Stomach (tissue), 9 donors: ENCODE measurements around the gene DDN. TPM values are rescaled to one million over a fixed set of nuclear protein-coding genes. Genes with fewer than 3 reads are reported as not detected.

Experiments used
- DNase-seq, 2 donors: peaks; one replicate each; pipeline versions ENCODE4 v3.0.0 to v3.0.0-alpha.2; 2013 to 2019
- H3K27ac ChIP-seq, 5 donors: fragments of 200-600 bp in 4 of 5; sonication (generic) in 4 of 5; one replicate each; pipeline ENCODE4 v1.5.1; 2013 to 2019; ENCODE audit warnings: mild to moderate bottlenecking in 1 of 5, moderate library complexity in 1 of 5
- H3K27me3 ChIP-seq, 3 donors: fragments of 200-600 bp; sonication (generic); one replicate each; pipeline ENCODE4 v1.5.1; 2017 to 2019; ENCODE audit warnings: mixed run types in 1 of 3
- H3K36me3 ChIP-seq, 4 donors: fragments of 200-600 bp; sonication (generic); 1 replicate in 3 of 4; 2 replicates in 1 of 4; pipeline ENCODE4 v1.5.1; 2016 to 2019
- H3K4me1 ChIP-seq, 4 donors: fragments of 200-600 bp; sonication (generic); one replicate each; pipeline ENCODE4 v1.5.1; 2016 to 2019
- H3K4me3 ChIP-seq, 4 donors: fragments of 200-600 bp; sonication (generic) in 3 of 4; one replicate each; pipeline ENCODE4 v1.5.1; 2016 to 2019; ENCODE audit warnings: mild to moderate bottlenecking in 1 of 4
- H3K9me3 ChIP-seq, 4 donors: fragments of 200-600 bp; sonication (generic); one replicate each; pipeline ENCODE4 v1.5.1; 2016 to 2019
- CTCF ChIP-seq, 7 experiments: fragments of 450-650 bp in 4 of 7; fragments of 200-600 bp in 3 of 7; sonication (generic) in 3 of 7; IDR thresholded peaks; one replicate each; pipeline ENCODE4 v1.5.1; 2016 to 2019; ENCODE audit warnings: antibody characterized with exemption in 7 of 7, control low read depth in 2 of 7, mild to moderate bottlenecking in 1 of 7
- EP300 ChIP-seq: sonication (generic); formaldehyde crosslinking; IDR thresholded peaks from one replicate; pipeline ENCODE4 v1.6.1; 2017; ENCODE audit warnings: antibody characterized with exemption
- POLR2A ChIP-seq, 4 donors: fragments of 450-650 bp; IDR thresholded peaks; one replicate each; pipeline ENCODE4 v1.6.1; 2016; ENCODE audit warnings: antibody characterized with exemption in 4 of 4, control low read depth in 2 of 4, mild to moderate bottlenecking in 1 of 4, moderate library complexity in 1 of 4
- POLR2AphosphoS5 ChIP-seq, 3 donors: sonication (generic); formaldehyde crosslinking; IDR thresholded peaks; one replicate each; pipeline ENCODE4 v1.6.1; 2016; ENCODE audit warnings: antibody characterized with exemption in 3 of 3
- WGBS, 5 donors: extraction: QIAGEN DNeasy Blood & Tissue Kit in 3 of 5; methylation state at CpG; one replicate each; pipeline versions ENCODE4 v1.1.5 to v1.1.7; 2013 to 2018; 5-methylcytosine and 5-hydroxymethylcytosine counted together
- intact Hi-C: fragments of 100-400 bp; cut with DNase I; formaldehyde crosslinking; loops from one replicate; pipeline ENCODE4 v1.15.1; 2023; ENCODE audit warnings: low total_unique reads
- polyA plus RNA-seq, 3 donors: library from polyadenylated mRNA; stranded (reverse); fragments of 200-250 nt; gene quantifications; one replicate each; pipeline ENCODE4 v1.2.3, GENCODE V29; 2013
- total RNA-seq, 5 donors: library from RNA; depleted of rRNA; stranded (reverse); fragments of >200 nt; gene quantifications; one replicate each; pipeline versions ENCODE4 v1.1.0 to v1.2.3, GENCODE V29; 2014 to 2016
- donor health status: healthy with polysubstance abuse.
- donor health status: Bipolar disorder and iron deficiency.
- donor health status: healthy.

The DDN gene
- total and polyA plus RNA-seq, 8 donors, result 0.08 to 0.31 (median 0.19) TPM; not detected in 4

GRCh38 chr12:49030119-49030518 lies 30.9 kb upstream of the DDN start:
- TF ChIP-seq POLR2A (IDR thresholded peaks at IDR 0.05) (no peak), POLR2AphosphoS5 (IDR thresholded peaks at IDR 0.05) (no peak), EP300 (no peak), CTCF (IDR thresholded peaks at IDR 0.05) (no peak)
- DNase-seq, result no peak
- H3K36me3 ChIP-seq, result peaks cover 84 to 100% (median 97%) of the 10 kb centered on the region in 4 donors

GRCh38 chr12:49028666-49029275 lies 29.6 kb upstream of the DDN start:
- WGBS, 5 donors, result 85 to 89% (median 86%) methylated on average over 8 to 10 of the region's 10 CpGs

More at GRCh38 chr12:49030119-49030518, 30.9 kb upstream of the DDN start:
- Histone ChIP-seq H3K4me3 (no peak overlapping the region), H3K9me3 (no peaks in the 10 kb centered on the region), H3K27me3 (no peaks in the 10 kb centered on the region), H3K4me1 (no peaks in the 10 kb centered on the region), H3K27ac (no peak overlapping the region)
- 86 to 92% (median 90%) methylated on average over 4 to 8 of the region's 8 CpGs for WGBS, 5 donors
- intact Hi-C loops, result no loop called here

GRCh38 chr12:49027846-49028555 lies 28.8 kb upstream of the DDN start:
- Histone ChIP-seq H3K4me1 (no peaks in the 10 kb centered on the region), H3K27ac (no peak overlapping the region), H3K27me3 (no peaks in the 10 kb centered on the region), H3K4me3 (no peak overlapping the region), H3K36me3 (peaks cover 77 to 100% (median 97%) of the 10 kb centered on the region in 4 donors), H3K9me3 (no peaks in the 10 kb centered on the region)
- WGBS, 5 donors, result 89 to 94% (median 93%) methylated on average over 9 of the region's 9 CpGs
- no peak for DNase-seq
- intact Hi-C loops, result no loop called here
- TF ChIP-seq CTCF (IDR thresholded peaks at IDR 0.05), result no peak
- no peak for TF ChIP-seq EP300

More at GRCh38 chr12:49028666-49029275, 29.6 kb upstream of the DDN start:
- no peak overlapping the region for H3K4me3 ChIP-seq
- H3K36me3 ChIP-seq, result peaks cover 84 to 100% (median 97%) of the 10 kb centered on the region in 4 donors
- intact Hi-C loops, result no loop called here
- no peak overlapping the region for H3K27ac ChIP-seq
- no peaks in the 10 kb centered on the region for H3K9me3 ChIP-seq
- TF ChIP-seq POLR2A (IDR thresholded peaks at IDR 0.05) (no peak), POLR2AphosphoS5 (IDR thresholded peaks at IDR 0.05) (no peak), CTCF (IDR thresholded peaks at IDR 0.05) (no peak), EP300 (no peak)
- no peak for DNase-seq
- H3K4me1 ChIP-seq, result no peaks in the 10 kb centered on the region
- H3K27me3 ChIP-seq, result no peaks in the 10 kb centered on the region

GRCh38 chr12:49026678-49027480 lies 27.7 kb upstream of the DDN start:
- Histone ChIP-seq H3K27me3 (no peaks in the 10 kb centered on the region), H3K4me3 (no peak overlapping the region), H3K4me1 (no peaks in the 10 kb centered on the region), H3K36me3 (peaks cover 77 to 100% (median 97%) of the 10 kb centered on the region in 4 donors), H3K27ac (no peak overlapping the region), H3K9me3 (no peaks in the 10 kb centered on the region)
- intact Hi-C loops, result no loop called here
- TF ChIP-seq EP300 (no peak), POLR2A (IDR thresholded peaks at IDR 0.05) (no peak), POLR2AphosphoS5 (IDR thresholded peaks at IDR 0.05) (no peak), CTCF (IDR thresholded peaks at IDR 0.05) (no peak)
- WGBS, 5 donors, result 90 to 95% (median 91%) methylated on average over 26 of the region's 26 CpGs
- no peak for DNase-seq
